ENCODE data around the gene CYP2C19.

CYP2C19 gene

GRCh38 chr10:94762393-94762792 is at the start of gene CYP2C19:
CYP2C19 (plus strand) TSS chr10:94762681; CDS start chr10:94762706, 25 bp downstream.
- no peak within 1 kb of the TSS for H3K27ac ChIP-seq (ENCODE audit: low read length)
- no peaks in the 10 kb centered on the region for H3K4me1 ChIP-seq (ENCODE audit: low read length)
- no peaks in the 10 kb centered on the region for H3K9me3 ChIP-seq (replicated peaks; ENCODE audit: insufficient read depth, low read length)
- H3K9ac ChIP-seq (ENCODE audit: low read length), result no peak within 1 kb of the TSS
- no peak within 1 kb of the TSS for H3K4me3 ChIP-seq (ENCODE audit: low read length)
- no peaks in the 10 kb centered on the region for H3K79me2 ChIP-seq (ENCODE audit: low read length)
- H3K27me3 ChIP-seq (replicated peaks; ENCODE audit: insufficient read depth, low read length), result no peaks in the 10 kb centered on the region
- H3K36me3 ChIP-seq (replicated peaks; ENCODE audit: insufficient read depth, low read length), result no peaks in the 10 kb centered on the region
- DNase-seq, result no peak
- no peaks in the 10 kb centered on the region for H4K20me1 ChIP-seq (ENCODE audit: insufficient read depth, low read length)
- no peak within 1 kb of the TSS for H2AFZ ChIP-seq (ENCODE audit: low read length)
- no peaks in the 10 kb centered on the region for H3K9me2 ChIP-seq (replicated peaks; ENCODE audit: insufficient read depth, low read length)
- H3K4me2 ChIP-seq (ENCODE audit: low read depth, low read length), result no peak within 1 kb of the TSS
- no peaks in the 10 kb centered on the region for H3F3A ChIP-seq (ENCODE audit: insufficient read depth, low read length)
- no peak for TF ChIP-seq EZH2 (optimal IDR thresholded peaks at IDR 0.05; ENCODE audit: low read depth, low read length)
- no peak for TF ChIP-seq CTCF (IDR thresholded peaks at IDR 0.05; ENCODE audit: low read length)
- no peak for TF ChIP-seq EZH2phosphoT487 (IDR thresholded peaks at IDR 0.05; ENCODE audit: low read length)

DNA sequence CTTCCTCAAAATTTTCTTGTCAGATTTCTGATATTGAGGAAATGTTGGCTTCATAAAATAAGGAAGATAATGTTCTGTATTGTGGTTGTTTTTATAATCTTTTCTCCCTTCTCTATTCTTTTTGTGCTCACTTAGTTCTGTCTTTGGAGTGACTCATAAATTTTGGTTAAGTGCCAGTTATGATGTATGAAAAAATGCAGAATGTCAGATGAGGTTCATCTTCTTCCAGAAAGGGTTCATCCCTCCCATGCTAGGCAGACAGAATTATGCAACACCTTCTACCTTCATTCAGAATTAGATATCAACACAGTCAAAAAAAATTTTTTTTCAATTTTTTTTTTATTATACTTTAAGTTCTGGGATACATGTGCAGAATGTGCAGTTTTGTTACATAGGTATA is 36.6 kb upstream of the CYP2C19 start:
- Histone ChIP-seq H2AFZ (ENCODE audit: low read length) (no peak overlapping the region), H3K36me3 (replicated peaks; ENCODE audit: insufficient read depth, low read length) (no peaks in the 10 kb centered on the region), H3K4me3 (ENCODE audit: low read length) (no peak overlapping the region), H3K27me3 (replicated peaks; ENCODE audit: insufficient read depth, low read length) (no peaks in the 10 kb centered on the region), H3K27ac (ENCODE audit: low read length) (no peak overlapping the region), H3K9me3 (replicated peaks; ENCODE audit: insufficient read depth, low read length) (no peaks in the 10 kb centered on the region), H3K4me2 (ENCODE audit: low read depth, low read length) (no peak overlapping the region), H3K9me2 (replicated peaks; ENCODE audit: insufficient read depth, low read length) (no peaks in the 10 kb centered on the region), H3F3A (ENCODE audit: insufficient read depth, low read length) (no peaks in the 10 kb centered on the region), H3K79me2 (ENCODE audit: low read length) (no peaks in the 10 kb centered on the region), H3K4me1 (ENCODE audit: low read length) (no peaks in the 10 kb centered on the region), H3K9ac (ENCODE audit: low read length) (no peak overlapping the region), H4K20me1 (ENCODE audit: insufficient read depth, low read length) (no peaks in the 10 kb centered on the region)
- DNase-seq, result no peak
- TF ChIP-seq EZH2 (optimal IDR thresholded peaks at IDR 0.05; ENCODE audit: low read depth, low read length) (no peak), EZH2phosphoT487 (IDR thresholded peaks at IDR 0.05; ENCODE audit: low read length) (no peak), CTCF (IDR thresholded peaks at IDR 0.05; ENCODE audit: low read length) (no peak)

DNA sequence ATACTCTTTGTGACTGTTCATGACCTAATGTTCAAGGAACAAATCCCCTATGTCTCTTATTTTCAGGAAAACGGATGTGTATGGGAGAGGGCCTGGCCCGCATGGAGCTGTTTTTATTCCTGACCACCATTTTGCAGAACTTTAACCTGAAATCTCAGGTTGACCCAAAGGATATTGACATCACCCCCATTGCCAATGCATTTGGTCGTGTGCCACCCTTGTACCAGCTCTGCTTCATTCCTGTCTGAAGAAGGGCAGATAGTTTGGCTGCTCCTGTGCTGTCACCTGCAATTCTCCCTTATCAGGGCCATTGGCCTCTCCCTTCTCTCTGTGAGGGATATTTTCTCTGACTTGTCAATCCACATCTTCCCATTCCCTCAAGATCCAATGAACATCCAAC is 27.3 kb upstream of the CYP2C19 start:
- no peaks in the 10 kb centered on the region for H3K27me3 ChIP-seq (replicated peaks; ENCODE audit: insufficient read depth, low read length)

More for the DNA sequence above, 27.3 kb upstream of the CYP2C19 start:
- Histone ChIP-seq H3F3A (ENCODE audit: insufficient read depth, low read length) (no peaks in the 10 kb centered on the region), H3K36me3 (replicated peaks; ENCODE audit: insufficient read depth, low read length) (no peaks in the 10 kb centered on the region), H4K20me1 (ENCODE audit: insufficient read depth, low read length) (no peaks in the 10 kb centered on the region), H3K79me2 (ENCODE audit: low read length) (no peaks in the 10 kb centered on the region), H2AFZ (ENCODE audit: low read length) (no peak overlapping the region), H3K4me2 (ENCODE audit: low read depth, low read length) (no peak overlapping the region), H3K9me2 (replicated peaks; ENCODE audit: insufficient read depth, low read length) (no peaks in the 10 kb centered on the region), H3K4me3 (ENCODE audit: low read length) (no peak overlapping the region), H3K27ac (ENCODE audit: low read length) (no peak overlapping the region), H3K9ac (ENCODE audit: low read length) (no peak overlapping the region), H3K9me3 (replicated peaks; ENCODE audit: insufficient read depth, low read length) (no peaks in the 10 kb centered on the region), H3K4me1 (ENCODE audit: low read length) (no peaks in the 10 kb centered on the region)
- no peak for DNase-seq
- TF ChIP-seq EZH2phosphoT487 (IDR thresholded peaks at IDR 0.05; ENCODE audit: low read length) (no peak), EZH2 (optimal IDR thresholded peaks at IDR 0.05; ENCODE audit: low read depth, low read length) (no peak), CTCF (IDR thresholded peaks at IDR 0.05; ENCODE audit: low read length) (no peak)

Measured in MM.1S (cell line).